ENCODE results near the gene SYPL2. TPM values are rescaled to one million over a fixed set of nuclear protein-coding genes. Genes with fewer than 3 reads are reported as not detected.
A peak's percentile ranks its signal among the peaks of the same experiment; 100 is the strongest.

Gene SYPL2
- polyA plus RNA-seq, 2 of the 4 experiments (the other 2 are of a cell fraction), result 0.04 to 0.05 TPM

- FAIRE-seq (no peak), DNase-seq (ENCODE audit: low read depth in 1 of 2, low spot score in 1 of 2) (no peak), ATAC-seq (peak; percentile 48 to 70; a peak in 5 of 6 replicates)
- Histone ChIP-seq H3K9me3 (no peaks in the 10 kb centered on the region), H3K4me1 (peaks cover 6% of the 10 kb centered on the region; the same call in 2 of the 3 replicates), H3K4me2 (peak overlapping the region; percentile 90), H3K4me3 (peak overlapping the region; percentile 60), H3K27ac (peak overlapping the region; percentile 4 to 81; a peak in 3 of 6 replicates)
- CTCF ChIA-PET, result interaction anchor here (0.7 to 23.6 kb wide), 6 partner anchors 8 to 73 kb away, joined by 3 to 749 read pairs (median 16); partner anchors contain the start of genes CYB561D1 and GPR61
- WGBS (ENCODE audit: missing lambda C conversion rate), result 28% methylated on average over 15 of the region's 29 CpGs
- POLR2A ChIA-PET, result interaction anchor here (0.6 to 2.2 kb wide), 7 partner anchors 11 to 607 kb away, joined by 3 to 9 read pairs (median 5); partner anchors contain the start of gene CYB561D1
- TF ChIP-seq CBX2 (IDR thresholded peaks at IDR 0.05; ENCODE audit: borderline replicate concordance, low read depth) (no peak), POLR2AphosphoS2 (conservative IDR thresholded peaks at IDR 0.05; ENCODE audit: low read length) (no peak), CHD4 (IDR thresholded peaks at IDR 0.05; ENCODE audit: borderline replicate concordance) (no peak), HES2 (IDR thresholded peaks at IDR 0.05) (no peak), NFE2L2 (conservative IDR thresholded peaks at IDR 0.05; ENCODE audit: low read length) (no peak), BCL3 (IDR thresholded peaks at IDR 0.05) (no peak), HMGXB4 (CRISPR knock-in tag; IDR thresholded peaks at IDR 0.05; ENCODE audit: borderline replicate concordance) (no peak), HDAC2 (IDR thresholded peaks at IDR 0.05) (no peak), ZC3H11A (IDR thresholded peaks at IDR 0.05) (no peak), SREBF2 (IDR thresholded peaks at IDR 0.05) (no peak), MYC (IDR thresholded peaks at IDR 0.05; ENCODE audit: borderline replicate concordance, low read length) (no peak), GATA3 (IDR thresholded peaks at IDR 0.05; ENCODE audit: borderline replicate concordance) (no peak)
Measured at GRCh38 chr1:109482791-109483671, 16.7 kb downstream of the SYPL2 start.

- ChIA-PET POLR2A (interaction anchor here (0.6 to 2.2 kb wide), 6 partner anchors 10 to 608 kb away, joined by 3 to 9 read pairs (median 4); partner anchors contain the start of gene CYB561D1), CTCF (interaction anchor here (0.8 to 23.6 kb wide), 6 partner anchors 8 to 48 kb away, joined by 3 to 749 read pairs (median 16); partner anchors contain the start of genes CYB561D1 and GPR61)
- peak; percentile 80 to 82 for ATAC-seq
- FAIRE-seq, result no peak
- no peaks in the 10 kb centered on the region for H3K9me3 ChIP-seq
- peak within 1 kb of the TSS; percentile 96 to 99 for H3K27ac ChIP-seq
- DNase-seq (ENCODE audit: low read depth in 1 of 2, low spot score in 1 of 2), result peak; percentile 85 to 92
- peak within 1 kb of the TSS; percentile 91 for H3K4me2 ChIP-seq
- peaks cover 6% of the 10 kb centered on the region; the same call in 2 of the 3 replicates for H3K4me1 ChIP-seq
- WGBS (ENCODE audit: missing lambda C conversion rate), result 2% methylated on average over 21 of the region's 73 CpGs
- peak within 1 kb of the TSS; percentile 60 for H3K4me3 ChIP-seq
- TF ChIP-seq HOXB13 (CRISPR knock-in tag; IDR thresholded peaks at IDR 0.05; ENCODE audit: low read depth), result no peak
- TF ChIP-seq FOSL2 (IDR thresholded peaks at IDR 0.05), result no peak
- peak; percentile 17; the same call in 1 of the 2 replicates for TF ChIP-seq FOSL2 (CRISPR knock-in tag; IDR thresholded peaks at IDR 0.05)
- TF ChIP-seq BCL3 (IDR thresholded peaks at IDR 0.05), result 0 out of 3 replicates have a peak, but pooled peaks have one; percentile 42
- TF ChIP-seq MAX (IDR thresholded peaks at IDR 0.05), result peak; percentile 87
- TF ChIP-seq JUN (IDR thresholded peaks at IDR 0.05), result peak; percentile 55 to 81; a peak in 3 of 5 replicates
- TF ChIP-seq HOXA7 (CRISPR knock-in tag; IDR thresholded peaks at IDR 0.05), result no peak
- peak; percentile 42 for TF ChIP-seq ZFP36 (IDR thresholded peaks at IDR 0.05; ENCODE audit: borderline replicate concordance, partially characterized antibody)
- TF ChIP-seq FOXS1 (CRISPR knock-in tag; IDR thresholded peaks at IDR 0.05), result no peak
- TF ChIP-seq PBX3 (IDR thresholded peaks at IDR 0.05), result peak; percentile 78; the same call in 1 of the 2 replicates
- TF ChIP-seq E2F6 (IDR thresholded peaks at IDR 0.05; ENCODE audit: borderline replicate concordance, low read depth), result peak; percentile 48; the same call in 1 of the 2 replicates
- TF ChIP-seq TFCP2L1 (CRISPR knock-in tag; IDR thresholded peaks at IDR 0.05), result peak; percentile 55; the same call in 1 of the 2 replicates
- peak; percentile 51; the same call in 1 of the 2 replicates for TF ChIP-seq PHF8 (IDR thresholded peaks at IDR 0.05; ENCODE audit: borderline replicate concordance, low read depth)
Measured at GRCh38 chr1:109483672-109484518, 17.5 kb downstream of the SYPL2 start, which contains the start of gene ATXN7L2. Gene ATXN7L2 (plus strand): TSS chr1:109483905. CDS start chr1:109483954, 49 bp downstream.
